ENCODE data around the gene C16orf89.
A peak's percentile ranks its signal among the peaks of the same experiment; 100 is the strongest.

C16orf89 gene

GRCh38 chr16:5027086-5027485 lies 38.7 kb downstream of the C16orf89 start:
- Histone ChIP-seq H3K4me3 (ENCODE audit: insufficient read length, low read depth) (no peak overlapping the region), H3K36me3 (ENCODE audit: insufficient read depth, insufficient read length, low read length) (peaks cover 46% of the 10 kb centered on the region), H3K4me1 (ENCODE audit: insufficient read depth, insufficient read length) (peaks cover 11% of the 10 kb centered on the region), H3K9me3 (ENCODE audit: insufficient read depth, low read length) (no peaks in the 10 kb centered on the region), H3K9ac (ENCODE audit: insufficient read length, low read depth) (no peak overlapping the region), H3K27me3 (ENCODE audit: insufficient read depth, insufficient read length) (no peaks in the 10 kb centered on the region)
- TF ChIP-seq ZNF274 (IDR thresholded peaks at IDR 0.05; ENCODE audit: low read depth, low read length), result no peak
- no peak for TF ChIP-seq YY1 (IDR thresholded peaks at IDR 0.05; ENCODE audit: insufficient read depth, insufficient read length)
- no peak for TF ChIP-seq SUZ12 (IDR thresholded peaks at IDR 0.05; ENCODE audit: extremely low read depth, insufficient read depth, insufficient read length)
- DNase-seq (ENCODE audit: low read depth, low spot score), result no peak

GRCh38 chr16:5026664-5027063 lies 39.1 kb downstream of the C16orf89 start:
- no peak for DNase-seq (ENCODE audit: low read depth, low spot score)
- H3K4me1 ChIP-seq (ENCODE audit: insufficient read depth, insufficient read length), result peaks cover 11% of the 10 kb centered on the region
- TF ChIP-seq YY1 (IDR thresholded peaks at IDR 0.05; ENCODE audit: insufficient read depth, insufficient read length) (no peak), SUZ12 (IDR thresholded peaks at IDR 0.05; ENCODE audit: extremely low read depth, insufficient read depth, insufficient read length) (no peak), ZNF274 (IDR thresholded peaks at IDR 0.05; ENCODE audit: low read depth, low read length) (no peak)
- H3K36me3 ChIP-seq (ENCODE audit: insufficient read depth, insufficient read length, low read length), result peaks cover 42% of the 10 kb centered on the region
- no peaks in the 10 kb centered on the region for H3K27me3 ChIP-seq (ENCODE audit: insufficient read depth, insufficient read length)
- peak overlapping the region; percentile 44 for H3K9ac ChIP-seq (ENCODE audit: insufficient read length, low read depth)
- H3K4me3 ChIP-seq (ENCODE audit: insufficient read length, low read depth), result no peak overlapping the region
- H3K9me3 ChIP-seq (ENCODE audit: insufficient read depth, low read length), result no peaks in the 10 kb centered on the region

- Histone ChIP-seq H3K36me3 (ENCODE audit: insufficient read depth, insufficient read length, low read length) (peaks cover 33% of the 10 kb centered on the region), H3K9me3 (ENCODE audit: insufficient read depth, low read length) (no peaks in the 10 kb centered on the region), H3K9ac (ENCODE audit: insufficient read length, low read depth) (peak overlapping the region; percentile 39), H3K4me3 (ENCODE audit: insufficient read length, low read depth) (no peak overlapping the region), H3K4me1 (ENCODE audit: insufficient read depth, insufficient read length) (peaks cover 15% of the 10 kb centered on the region), H3K27me3 (ENCODE audit: insufficient read depth, insufficient read length) (no peaks in the 10 kb centered on the region)
- DNase-seq (ENCODE audit: low read depth, low spot score), result peak; percentile 50
- no peak for TF ChIP-seq YY1 (IDR thresholded peaks at IDR 0.05; ENCODE audit: insufficient read depth, insufficient read length)
- no peak for TF ChIP-seq ZNF274 (IDR thresholded peaks at IDR 0.05; ENCODE audit: low read depth, low read length)
- no peak for TF ChIP-seq SUZ12 (IDR thresholded peaks at IDR 0.05; ENCODE audit: extremely low read depth, insufficient read depth, insufficient read length)
These were observed 40.6 kb downstream of the C16orf89 start for GRCh38 chr16:5025171-5025632.

GRCh38 chr16:5024632-5025031 lies 41.1 kb downstream of the C16orf89 start:
- Histone ChIP-seq H3K4me1 (ENCODE audit: insufficient read depth, insufficient read length) (peaks cover 15% of the 10 kb centered on the region), H3K36me3 (ENCODE audit: insufficient read depth, insufficient read length, low read length) (peaks cover 32% of the 10 kb centered on the region), H3K9ac (ENCODE audit: insufficient read length, low read depth) (peak overlapping the region; percentile 39), H3K9me3 (ENCODE audit: insufficient read depth, low read length) (no peaks in the 10 kb centered on the region), H3K27me3 (ENCODE audit: insufficient read depth, insufficient read length) (no peaks in the 10 kb centered on the region), H3K4me3 (ENCODE audit: insufficient read length, low read depth) (no peak overlapping the region)
- DNase-seq (ENCODE audit: low read depth, low spot score), result no peak
- no peak for TF ChIP-seq YY1 (IDR thresholded peaks at IDR 0.05; ENCODE audit: insufficient read depth, insufficient read length)
- no peak for TF ChIP-seq ZNF274 (IDR thresholded peaks at IDR 0.05; ENCODE audit: low read depth, low read length)
- no peak for TF ChIP-seq SUZ12 (IDR thresholded peaks at IDR 0.05; ENCODE audit: extremely low read depth, insufficient read depth, insufficient read length)

- DNase-seq (ENCODE audit: low read depth, low spot score), result no peak
- H3K9me3 ChIP-seq (ENCODE audit: insufficient read depth, low read length), result no peaks in the 10 kb centered on the region
- no peak overlapping the region for H3K9ac ChIP-seq (ENCODE audit: insufficient read length, low read depth)
- TF ChIP-seq YY1 (IDR thresholded peaks at IDR 0.05; ENCODE audit: insufficient read depth, insufficient read length), result no peak
- TF ChIP-seq SUZ12 (IDR thresholded peaks at IDR 0.05; ENCODE audit: extremely low read depth, insufficient read depth, insufficient read length), result no peak
- TF ChIP-seq ZNF274 (IDR thresholded peaks at IDR 0.05; ENCODE audit: low read depth, low read length), result no peak
- no peak overlapping the region for H3K4me3 ChIP-seq (ENCODE audit: insufficient read length, low read depth)
- H3K4me1 ChIP-seq (ENCODE audit: insufficient read depth, insufficient read length), result peaks cover 15% of the 10 kb centered on the region
- H3K36me3 ChIP-seq (ENCODE audit: insufficient read depth, insufficient read length, low read length), result peaks cover 16% of the 10 kb centered on the region
- no peaks in the 10 kb centered on the region for H3K27me3 ChIP-seq (ENCODE audit: insufficient read depth, insufficient read length)
These were observed 43.2 kb downstream of the C16orf89 start for GRCh38 chr16:5022521-5022920.

- TF ChIP-seq YY1 (IDR thresholded peaks at IDR 0.05; ENCODE audit: insufficient read depth, insufficient read length) (no peak), ZNF274 (IDR thresholded peaks at IDR 0.05; ENCODE audit: low read depth, low read length) (no peak), SUZ12 (IDR thresholded peaks at IDR 0.05; ENCODE audit: extremely low read depth, insufficient read depth, insufficient read length) (no peak)
- H3K36me3 ChIP-seq (ENCODE audit: insufficient read depth, insufficient read length, low read length), result peaks cover 9% of the 10 kb centered on the region
- H3K9me3 ChIP-seq (ENCODE audit: insufficient read depth, low read length), result no peaks in the 10 kb centered on the region
- H3K4me1 ChIP-seq (ENCODE audit: insufficient read depth, insufficient read length), result peaks cover 13% of the 10 kb centered on the region
- H3K4me3 ChIP-seq (ENCODE audit: insufficient read length, low read depth), result no peak overlapping the region
- no peaks in the 10 kb centered on the region for H3K27me3 ChIP-seq (ENCODE audit: insufficient read depth, insufficient read length)
- no peak overlapping the region for H3K9ac ChIP-seq (ENCODE audit: insufficient read length, low read depth)
- no peak for DNase-seq (ENCODE audit: low read depth, low spot score)
These were observed 45.2 kb downstream of the C16orf89 start for GRCh38 chr16:5020551-5020950.

DNA sequence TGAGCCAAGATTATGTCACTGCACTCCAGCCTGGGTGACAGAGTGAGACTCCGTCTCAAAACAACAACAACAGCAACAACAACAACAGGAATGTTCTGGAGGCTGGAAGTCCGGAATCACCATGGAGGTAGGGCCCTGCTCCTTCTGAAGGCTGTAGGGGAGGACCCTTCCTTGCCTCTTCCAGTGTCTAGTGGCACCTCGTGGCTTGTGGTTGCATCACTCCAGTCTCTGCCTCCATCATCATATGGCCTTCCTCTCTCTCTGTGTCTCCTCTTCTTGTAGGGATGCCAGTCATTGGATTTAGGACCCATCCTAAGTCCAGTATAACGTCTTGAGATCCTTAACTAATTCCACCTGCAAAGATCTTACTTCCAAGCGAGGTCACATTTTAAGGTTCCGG lies 46.0 kb downstream of the C16orf89 start:
- H3K4me1 ChIP-seq (ENCODE audit: insufficient read depth, insufficient read length), result peaks cover 7% of the 10 kb centered on the region
- TF ChIP-seq SUZ12 (IDR thresholded peaks at IDR 0.05; ENCODE audit: extremely low read depth, insufficient read depth, insufficient read length) (no peak), YY1 (IDR thresholded peaks at IDR 0.05; ENCODE audit: insufficient read depth, insufficient read length) (no peak), ZNF274 (IDR thresholded peaks at IDR 0.05; ENCODE audit: low read depth, low read length) (no peak)
- no peak overlapping the region for H3K4me3 ChIP-seq (ENCODE audit: insufficient read length, low read depth)

More for the DNA sequence above, 46.0 kb downstream of the C16orf89 start:
- Histone ChIP-seq H3K9ac (ENCODE audit: insufficient read length, low read depth) (no peak overlapping the region), H3K27me3 (ENCODE audit: insufficient read depth, insufficient read length) (no peaks in the 10 kb centered on the region), H3K36me3 (ENCODE audit: insufficient read depth, insufficient read length, low read length) (peaks cover 5% of the 10 kb centered on the region), H3K9me3 (ENCODE audit: insufficient read depth, low read length) (no peaks in the 10 kb centered on the region)
- DNase-seq (ENCODE audit: low read depth, low spot score), result no peak
